DOHH2 (cell line): ENCODE measurements around the gene PTP4A2.
"Not testable (repeated sequence)": the region's sequence is repeated elsewhere in the genome, so short reads cannot be mapped to it uniquely, and the experiment has no call there.

Experiments used
- EZH2phosphoT487 ChIP-seq: fragments of 200-600 bp; sonication (generic); IDR thresholded peaks from 2 replicates; pipeline ENCODE4 v1.6.1; 2017; ENCODE audit warnings: borderline replicate concordance, mild to moderate bottlenecking, antibody characterized with exemption, low read length, moderate library complexity, mixed read lengths
- TF ChIP-seq, protein P1 (sequence below): fragments of 200-600 bp; sonication (generic); IDR thresholded peaks from one replicate; pipeline ENCODE4 v1.5.1; 2014; ENCODE audit warnings: antibody characterized with exemption, mild to moderate bottlenecking, low read depth, low read length; ENCODE audit not compliant: poor library complexity, severe bottlenecking

DNA sequence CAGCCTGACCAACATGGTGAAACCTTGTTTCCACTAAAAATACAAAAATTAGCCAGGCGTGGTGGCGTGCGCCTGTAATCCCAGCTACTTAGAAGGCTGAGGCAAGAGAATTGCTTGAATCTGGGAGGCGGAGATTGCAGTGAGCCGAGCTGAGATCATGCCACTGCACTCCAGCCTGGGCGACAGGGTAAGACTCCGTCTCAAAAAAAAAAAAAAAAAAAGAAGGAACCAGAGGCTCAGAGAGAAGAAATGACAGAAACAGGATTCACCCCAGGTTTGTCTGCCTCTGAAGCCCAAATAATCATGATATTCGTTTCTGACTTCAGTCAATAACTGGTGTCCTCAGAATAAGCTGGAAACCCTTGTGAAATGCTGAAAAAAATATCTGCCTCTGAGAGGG, 3.9 kb upstream of the PTP4A2 start:
- TF ChIP-seq, protein P1, sequence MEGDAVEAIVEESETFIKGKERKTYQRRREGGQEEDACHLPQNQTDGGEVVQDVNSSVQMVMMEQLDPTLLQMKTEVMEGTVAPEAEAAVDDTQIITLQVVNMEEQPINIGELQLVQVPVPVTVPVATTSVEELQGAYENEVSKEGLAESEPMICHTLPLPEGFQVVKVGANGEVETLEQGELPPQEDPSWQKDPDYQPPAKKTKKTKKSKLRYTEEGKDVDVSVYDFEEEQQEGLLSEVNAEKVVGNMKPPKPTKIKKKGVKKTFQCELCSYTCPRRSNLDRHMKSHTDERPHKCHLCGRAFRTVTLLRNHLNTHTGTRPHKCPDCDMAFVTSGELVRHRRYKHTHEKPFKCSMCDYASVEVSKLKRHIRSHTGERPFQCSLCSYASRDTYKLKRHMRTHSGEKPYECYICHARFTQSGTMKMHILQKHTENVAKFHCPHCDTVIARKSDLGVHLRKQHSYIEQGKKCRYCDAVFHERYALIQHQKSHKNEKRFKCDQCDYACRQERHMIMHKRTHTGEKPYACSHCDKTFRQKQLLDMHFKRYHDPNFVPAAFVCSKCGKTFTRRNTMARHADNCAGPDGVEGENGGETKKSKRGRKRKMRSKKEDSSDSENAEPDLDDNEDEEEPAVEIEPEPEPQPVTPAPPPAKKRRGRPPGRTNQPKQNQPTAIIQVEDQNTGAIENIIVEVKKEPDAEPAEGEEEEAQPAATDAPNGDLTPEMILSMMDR = not testable (repeated sequence)
- not testable (repeated sequence) for TF ChIP-seq EZH2phosphoT487
